Measurements from ENCODE around the gene MON2. TPM values are rescaled to one million over a fixed set of nuclear protein-coding genes. Genes with fewer than 3 reads are reported as not detected.

Gene MON2
- polyA plus RNA-seq, 1 experiment, result 7.8 TPM

- ChIA-PET CTCF (interaction anchor here (1.1 to 5.2 kb wide), 3 partner anchors 10 to 116 kb away, joined by 3 to 30 read pairs (median 4); no protein-coding TSS in a partner anchor), POLR2A (no interaction called here)
- H3K36me3 ChIP-seq (ENCODE audit: control insufficient read depth, insufficient read depth, low read length), result no peaks in the 10 kb centered on the region
- no peak for TF ChIP-seq CTCF (IDR thresholded peaks at IDR 0.05; ENCODE audit: insufficient read depth, low read depth, low read length)
- no peaks in the 10 kb centered on the region for H3K27me3 ChIP-seq (ENCODE audit: control insufficient read depth, insufficient read depth, low read length)
- no peak for DNase-seq (ENCODE audit: low read depth)
- H3K4me3 ChIP-seq (ENCODE audit: low read depth, low read length), result peak overlapping the region; percentile 84
These were observed 520 bp upstream of the MON2 start for GRCh38 chr12:62466018-62466593.

- TF ChIP-seq CTCF (IDR thresholded peaks at IDR 0.05; ENCODE audit: insufficient read depth, low read depth, low read length), result no peak
- POLR2A ChIA-PET, result interaction anchor here (0.7 kb wide), 1 partner anchor 475 kb away, joined by 17 read pairs; no protein-coding TSS in a partner anchor
- DNase-seq (ENCODE audit: low read depth), result no peak
- CTCF ChIA-PET, result interaction anchor here (5.2 kb wide), 1 partner anchor 32 kb away, joined by 30 read pairs; no protein-coding TSS in a partner anchor
- Histone ChIP-seq H3K4me3 (ENCODE audit: low read depth, low read length) (peak overlapping the region; percentile 84), H3K36me3 (ENCODE audit: control insufficient read depth, insufficient read depth, low read length) (no peaks in the 10 kb centered on the region), H3K27me3 (ENCODE audit: control insufficient read depth, insufficient read depth, low read length) (no peaks in the 10 kb centered on the region)
These were observed 1.8 kb downstream of the MON2 start for GRCh38 chr12:62468397-62468796.

DNA sequence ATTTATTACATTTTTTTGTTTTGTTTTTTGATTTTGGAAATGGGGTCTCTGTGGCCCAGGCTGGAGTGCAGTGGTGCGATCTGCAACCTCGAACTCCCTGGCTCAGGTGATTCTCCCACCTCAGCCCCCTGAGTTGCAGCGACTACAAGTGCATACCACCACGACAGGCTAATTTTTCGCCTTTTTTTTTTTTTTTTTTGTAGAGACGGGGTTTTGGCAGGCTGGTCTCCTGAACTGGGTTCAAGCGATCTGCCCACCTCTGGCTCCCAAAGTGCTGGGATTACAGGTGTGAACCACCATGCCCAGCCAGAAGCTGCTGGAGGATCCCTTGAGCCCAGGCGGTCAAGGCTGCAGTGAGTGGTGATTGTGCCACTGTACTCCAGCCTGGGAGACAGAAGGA lies 2.3 kb downstream of the MON2 start:
- CTCF ChIA-PET, result interaction anchor here (5.2 kb wide), 1 partner anchor 32 kb away, joined by 30 read pairs; no protein-coding TSS in a partner anchor
- H3K36me3 ChIP-seq (ENCODE audit: control insufficient read depth, insufficient read depth, low read length), result no peaks in the 10 kb centered on the region
- no peaks in the 10 kb centered on the region for H3K27me3 ChIP-seq (ENCODE audit: control insufficient read depth, insufficient read depth, low read length)
- POLR2A ChIA-PET, result interaction anchor here (0.7 kb wide), 1 partner anchor 475 kb away, joined by 17 read pairs; no protein-coding TSS in a partner anchor
- 0 out of 2 replicates have a peak overlapping the region, but pooled peaks have one; percentile 1 for H3K4me3 ChIP-seq (ENCODE audit: low read depth, low read length)
- no peak for TF ChIP-seq CTCF (IDR thresholded peaks at IDR 0.05; ENCODE audit: insufficient read depth, low read depth, low read length)
- no peak for DNase-seq (ENCODE audit: low read depth)

- H3K27me3 ChIP-seq (ENCODE audit: control insufficient read depth, insufficient read depth, low read length), result no peaks in the 10 kb centered on the region
- ChIA-PET POLR2A (no interaction called here), CTCF (interaction anchor here (5.2 kb wide), 1 partner anchor 33 kb away, joined by 30 read pairs; no protein-coding TSS in a partner anchor)
- DNase-seq (ENCODE audit: low read depth), result no peak
- H3K36me3 ChIP-seq (ENCODE audit: control insufficient read depth, insufficient read depth, low read length), result no peaks in the 10 kb centered on the region
- TF ChIP-seq CTCF (IDR thresholded peaks at IDR 0.05; ENCODE audit: insufficient read depth, low read depth, low read length), result no peak
- no peak overlapping the region for H3K4me3 ChIP-seq (ENCODE audit: low read depth, low read length)
These were observed 3.1 kb downstream of the MON2 start for GRCh38 chr12:62469704-62470103.

- no peak for DNase-seq (ENCODE audit: low read depth)
- ChIA-PET CTCF (no interaction called here), POLR2A (no interaction called here)
- H3K36me3 ChIP-seq (ENCODE audit: control insufficient read depth, insufficient read depth, low read length), result peaks cover under 1% of the 10 kb centered on the region; the same call in 1 of the 2 replicates
- no peak for TF ChIP-seq CTCF (IDR thresholded peaks at IDR 0.05; ENCODE audit: insufficient read depth, low read depth, low read length)
- no peak overlapping the region for H3K4me3 ChIP-seq (ENCODE audit: low read depth, low read length)
- H3K27me3 ChIP-seq (ENCODE audit: control insufficient read depth, insufficient read depth, low read length), result no peaks in the 10 kb centered on the region
These were observed 5.1 kb downstream of the MON2 start for GRCh38 chr12:62471734-62472133.
